IMR-90 (cell line): ENCODE measurements around the gene ARHGAP45. TPM values are rescaled to one million over a fixed set of nuclear protein-coding genes. Genes with fewer than 3 reads are reported as not detected.

ENCODE experiments used
- ATAC-seq: fragments of 200-7000 bp; cut with Tn5 transposase; 2 replicates; pipeline ENCODE4 v1.9.1; 2020; ENCODE audit warnings: low read depth, mild to moderate bottlenecking, moderate library complexity
- BruUV-seq: library from RNA; stranded (reverse); fragments of 400-500 nt; replicated peaks from 2 replicates; lab custom pipeline; 2021; lab: Mats Ljungman, UMichigan
- CTCF ChIA-PET: fragments of 300-600 bp; formaldehyde crosslinking; extraction: SDS; loops from one replicate; lab custom pipeline; 2021; ENCODE audit warnings: antibody characterized with exemption; lab: Yijun Ruan, JAX
- POLR2A ChIA-PET: fragments of 300-600 bp; sonication (Branson Sonifier 250); formaldehyde crosslinking; loops from one replicate; lab custom pipeline; 2022; ENCODE audit warnings: antibody characterized with exemption; ENCODE audit not compliant: unreplicated experiment; lab: Charles Lee
- DNase-seq: peaks from one replicate; pipeline ENCODE4 v3.0.0; 2013
- H2AFZ ChIP-seq: replicated peaks from 2 replicates; pipeline ENCODE3; 2013; ENCODE audit warnings: low read length, mild to moderate bottlenecking; ENCODE audit not compliant: poor library complexity
- H2AK5ac ChIP-seq: 2 replicates; pipeline ENCODE4 v1.6.1; 2013; ENCODE audit warnings: low read depth, low read length, inconsistent platforms
- H2AK9ac ChIP-seq: replicated peaks from 2 replicates; pipeline ENCODE3; 2013; ENCODE audit warnings: mild to moderate bottlenecking, low read depth, low read length, moderate library complexity; ENCODE audit not compliant: poor library complexity
- H2BK120ac ChIP-seq: 2 replicates; pipeline ENCODE4 v1.6.1; 2013; ENCODE audit warnings: low read depth, low read length, inconsistent platforms
- H2BK15ac ChIP-seq: 3 replicates; pipeline ENCODE4 v1.6.1; 2013; ENCODE audit warnings: low read depth, low read length, inconsistent platforms
- H2BK20ac ChIP-seq: 2 replicates; pipeline ENCODE4 v1.6.1; 2013; ENCODE audit warnings: low read depth, mild to moderate bottlenecking, inconsistent platforms, low read length, moderate library complexity
- H2BK5ac ChIP-seq: 2 replicates; pipeline ENCODE4 v1.6.1; 2013; ENCODE audit warnings: mild to moderate bottlenecking, low read depth, low read length, inconsistent platforms; ENCODE audit not compliant: poor library complexity, severe bottlenecking
- H3K14ac ChIP-seq: replicated peaks from 2 replicates; pipeline ENCODE4 v1.6.1; 2013; ENCODE audit warnings: low read depth, low read length, inconsistent platforms
- H3K18ac ChIP-seq: 2 replicates; pipeline ENCODE4 v1.6.1; 2013; ENCODE audit warnings: low read depth, low read length, control low read depth
- H3K23ac ChIP-seq: 2 replicates; pipeline ENCODE4 v1.6.1; 2013; ENCODE audit warnings: low read depth, low read length, inconsistent platforms
- H3K27ac ChIP-seq: 2 replicates; pipeline ENCODE4 v1.5.1; 2013; ENCODE audit warnings: mild to moderate bottlenecking, control low read depth, low read length; ENCODE audit not compliant: insufficient read depth
- H3K27me3 ChIP-seq: 2 replicates; pipeline ENCODE4 v1.6.1; 2013; ENCODE audit warnings: low read length; ENCODE audit not compliant: control insufficient read depth, insufficient read depth
- H3K36me3 ChIP-seq: 2 replicates; pipeline ENCODE4 v1.6.1; 2013; ENCODE audit warnings: low read length, mixed read lengths; ENCODE audit not compliant: control insufficient read depth, insufficient read depth
- H3K4ac ChIP-seq: 2 replicates; pipeline ENCODE4 v1.6.1; 2013; ENCODE audit warnings: low read depth, low read length, inconsistent platforms
- H3K4me1 ChIP-seq: 2 replicates; pipeline ENCODE4 v1.6.1; 2013; ENCODE audit warnings: low read length, mixed read lengths; ENCODE audit not compliant: control insufficient read depth, insufficient read depth
- H3K4me2 ChIP-seq: 2 replicates; pipeline ENCODE4 v1.6.1; 2013; ENCODE audit warnings: low read depth, mild to moderate bottlenecking, control low read depth, low read length, moderate library complexity
- H3K4me3 ChIP-seq: 2 replicates; pipeline ENCODE4 v1.5.1; 2013; ENCODE audit warnings: low read depth, mild to moderate bottlenecking, control low read depth, low read length, moderate library complexity; ENCODE audit not compliant: insufficient read depth
- H3K56ac ChIP-seq: 2 replicates; pipeline ENCODE4 v1.6.1; 2013; ENCODE audit warnings: low read length, inconsistent platforms; ENCODE audit not compliant: insufficient read depth; ENCODE audit errors: extremely low read depth
- H3K79me1 ChIP-seq, 2 experiments: 2 replicates each; pipeline ENCODE4 v1.6.1; 2013; ENCODE audit warnings: low read length in 2 of 2, inconsistent platforms in 1 of 2, low read depth in 1 of 2
- H3K9ac ChIP-seq: 2 replicates; pipeline ENCODE4 v1.6.1; 2013; ENCODE audit warnings: low read depth, low read length, control low read depth
- H3K9me1 ChIP-seq: 2 replicates; pipeline ENCODE4 v1.6.1; 2013; ENCODE audit warnings: low read length, inconsistent platforms; ENCODE audit not compliant: insufficient read depth
- H3K9me3 ChIP-seq: 2 replicates; pipeline ENCODE4 v1.6.1; 2013; ENCODE audit warnings: low read length; ENCODE audit not compliant: control insufficient read depth, insufficient read depth
- H4K20me1 ChIP-seq: 2 replicates; pipeline ENCODE4 v1.6.1; 2013; ENCODE audit warnings: low read length, inconsistent platforms; ENCODE audit not compliant: insufficient read depth
- H4K5ac ChIP-seq: 2 replicates; pipeline ENCODE4 v1.6.1; 2013; ENCODE audit warnings: mild to moderate bottlenecking, low read depth, low read length, control low read depth
- H4K8ac ChIP-seq, 2 experiments: 2 replicates each; pipeline ENCODE4 v1.6.1; 2013; ENCODE audit warnings: low read depth in 2 of 2, low read length in 2 of 2, control low read depth in 1 of 2, inconsistent platforms in 1 of 2
- H4K91ac ChIP-seq: 2 replicates; pipeline ENCODE4 v1.6.1; 2013; ENCODE audit warnings: low read depth, low read length, inconsistent platforms; ENCODE audit not compliant: insufficient read depth
- BHLHE40 ChIP-seq: fragments of 150-350 bp; IDR thresholded peaks from 2 replicates; pipeline ENCODE4 v1.6.1; 2016; ENCODE audit warnings: mild to moderate bottlenecking, low read depth, low read length
- CEBPB ChIP-seq: IDR thresholded peaks from 2 replicates; pipeline ENCODE4 v1.6.1; 2012; ENCODE audit warnings: low read depth, low read length, improper control_type of control experiment
- CHD1 ChIP-seq: IDR thresholded peaks from 2 replicates; pipeline ENCODE4 v1.6.1; 2012; ENCODE audit warnings: low read depth, low read length, improper control_type of control experiment
- CTCF ChIP-seq: conservative IDR thresholded peaks from 2 replicates; pipeline ENCODE4 v1.5.1; 2012; ENCODE audit warnings: mild to moderate bottlenecking, low read depth, low read length, improper control_type of control experiment
- ELK1 ChIP-seq: fragments of 150-350 bp; IDR thresholded peaks from 2 replicates; pipeline ENCODE4 v1.6.1; 2016; ENCODE audit warnings: low read depth, mild to moderate bottlenecking, low read length, moderate library complexity, borderline replicate concordance
- MAFK ChIP-seq: IDR thresholded peaks from 2 replicates; pipeline ENCODE4 v1.6.1; 2012; ENCODE audit warnings: low read depth, low read length, improper control_type of control experiment
- MAZ ChIP-seq: IDR thresholded peaks from 2 replicates; pipeline ENCODE4 v1.6.1; 2012; ENCODE audit warnings: low read depth, mild to moderate bottlenecking, low read length, improper control_type of control experiment, moderate library complexity, borderline replicate concordance
- NFE2L2 ChIP-seq: fragments of 150-350 bp; IDR thresholded peaks from 2 replicates; pipeline ENCODE4 v1.6.1; 2016; ENCODE audit warnings: low read depth, mild to moderate bottlenecking, low read length
- RAD21 ChIP-seq: IDR thresholded peaks from 2 replicates; pipeline ENCODE4 v1.6.1; 2012; ENCODE audit warnings: low read length, improper control_type of control experiment
- RCOR1 ChIP-seq: IDR thresholded peaks from 2 replicates; pipeline ENCODE4 v1.6.1; 2012; ENCODE audit warnings: mild to moderate bottlenecking, low read length, improper control_type of control experiment; ENCODE audit not compliant: insufficient replicate concordance
- RFX5 ChIP-seq: IDR thresholded peaks from 2 replicates; pipeline ENCODE4 v1.8.0; 2012; ENCODE audit warnings: low read depth, mild to moderate bottlenecking, low read length, moderate library complexity
- USF2 ChIP-seq: fragments of 150-350 bp; IDR thresholded peaks from 2 replicates; pipeline ENCODE4 v1.6.1; 2017; ENCODE audit warnings: mild to moderate bottlenecking, antibody characterized with exemption, low read length, low read depth
- WGBS, 2 experiments: methylation state at CpG; one replicate each; pipeline versions ENCODE4 v1.1.5 to v1.1.7; 2013; ENCODE audit warnings: missing lambda C conversion rate in 2 of 2; ENCODE audit not compliant: insufficient read length in 1 of 2; ENCODE audit errors: extremely low coverage in 2 of 2; 5-methylcytosine and 5-hydroxymethylcytosine counted together
- dilution Hi-C: fragments of 300-500 bp; cut with HindIII; formaldehyde crosslinking; loops from one replicate; pipeline ENCODE4 v1.14.3; 2018; ENCODE audit warnings: low sequenced_read_pairs; ENCODE audit not compliant: unreplicated experiment
- in situ Hi-C: fragments of 300-500 bp; cut with MboI; formaldehyde crosslinking; loops from 3 replicates; pipeline ENCODE4 v1.14.3; 2019; ENCODE audit warnings: low sequenced_read_pairs, inconsistent platforms, mixed read lengths
- intact Hi-C: fragments of 100-400 bp; cut with micrococcal nuclease; formaldehyde crosslinking; loops from 2 replicates; pipeline ENCODE4 v1.10.0; 2022
- polyA plus RNA-seq, 3 experiments: library from polyadenylated mRNA; depleted of rRNA; stranded (reverse); fragments of >200 nt; gene quantifications; 2 replicates each; pipeline ENCODE4 v1.2.3, GENCODE V29; 2012; ENCODE audit warnings: low replicate concordance in 1 of 3
- total RNA-seq: library from RNA; depleted of rRNA; stranded (reverse); fragments of >200 nt; gene quantifications from 2 replicates; pipeline ENCODE4 v1.2.3, GENCODE V29; 2012

Gene ARHGAP45
- total and polyA plus RNA-seq, 2 of the 4 experiments (the other 2 are of a cell fraction) = 1.3 to 1.7 TPM

- no peak for TF ChIP-seq CHD1
Observed at GRCh38 chr19:1046836-1047695, 19.9 kb upstream of the ARHGAP45 start (continued).

- H2AK5ac ChIP-seq = no peak overlapping the region
- H4K8ac ChIP-seq = no peak overlapping the region
- H4K5ac ChIP-seq = no peak overlapping the region
- no peak overlapping the region for H2BK5ac ChIP-seq
- no peaks in the 10 kb centered on the region for H3K27me3 ChIP-seq
- no peaks in the 10 kb centered on the region for H3K79me1 ChIP-seq
- POLR2A ChIA-PET = no interaction called here
- no peak overlapping the region for H2AFZ ChIP-seq
- no peaks in the 10 kb centered on the region for H3K9me1 ChIP-seq
- 93% methylated on average over 11 of the region's 20 CpGs; no CpG with 5 or more reads in 1 of the 2 experiments for WGBS, 2 experiments
- no peak overlapping the region for H3K4ac ChIP-seq
- no peak overlapping the region for H4K91ac ChIP-seq
- H3K4me3 ChIP-seq = no peak overlapping the region
- no peak overlapping the region for H3K56ac ChIP-seq
- in situ Hi-C loops = no loop called here
- H2BK15ac ChIP-seq = no peak overlapping the region
- no peak overlapping the region for H3K27ac ChIP-seq
- no peak overlapping the region for H2BK20ac ChIP-seq
- intact Hi-C loops = no loop called here
- H3K4me2 ChIP-seq = no peak overlapping the region
- no peak overlapping the region for H3K9ac ChIP-seq
- no peak overlapping the region for H3K14ac ChIP-seq
- CTCF ChIA-PET = interaction anchor here (0.7 kb wide), 1 partner anchor 32 kb away, joined by 3 read pairs; no protein-coding TSS in a partner anchor
- no peaks in the 10 kb centered on the region for H4K20me1 ChIP-seq
- H3K23ac ChIP-seq = no peak overlapping the region
- no peak for ATAC-seq
- no peak overlapping the region for H2AK9ac ChIP-seq
- peaks cover 6% of the 10 kb centered on the region; the same call in 1 of the 2 replicates for H3K9me3 ChIP-seq
- no TSS peak for BruUV-seq
- H3K18ac ChIP-seq = no peak overlapping the region
- no peak overlapping the region for H2BK120ac ChIP-seq
- no peaks in the 10 kb centered on the region for H3K4me1 ChIP-seq
- H3K36me3 ChIP-seq = no peaks in the 10 kb centered on the region
- DNase-seq = no peak
- dilution Hi-C loops = no loop called here
- TF ChIP-seq MAFK (no peak), RCOR1 (no peak), CEBPB (no peak), CTCF (no peak), USF2 (no peak), NFE2L2 (no peak), RFX5 (no peak), ELK1 (no peak), MAZ (no peak), BHLHE40 (no peak), RAD21 (no peak)
Observed at GRCh38 chr19:1047696-1048147, 19.2 kb upstream of the ARHGAP45 start.
